Astrocyte of the spinal cord (primary cell): ENCODE data around the gene PLD5.

Source experiments
- DNase-seq: peaks from one replicate; pipeline ENCODE4 v3.0.0; 2011; ENCODE audit warnings: low read depth, low spot score
- H3K4me3 ChIP-seq: 2 replicates; pipeline ENCODE4 v1.5.1; 2011; ENCODE audit warnings: low read depth, mild to moderate bottlenecking, low read length, moderate library complexity
- in situ Hi-C: cut with HindIII; loops from 2 replicates; pipeline ENCODE4 v1.10.0; 2017; ENCODE audit warnings: low sequenced_read_pairs
- TF ChIP-seq, protein P1 (sequence below): IDR thresholded peaks from 2 replicates; pipeline ENCODE4 v1.5.1; 2012; ENCODE audit warnings: low read depth, mild to moderate bottlenecking, low read length, inconsistent platforms

Gene PLD5

DNA sequence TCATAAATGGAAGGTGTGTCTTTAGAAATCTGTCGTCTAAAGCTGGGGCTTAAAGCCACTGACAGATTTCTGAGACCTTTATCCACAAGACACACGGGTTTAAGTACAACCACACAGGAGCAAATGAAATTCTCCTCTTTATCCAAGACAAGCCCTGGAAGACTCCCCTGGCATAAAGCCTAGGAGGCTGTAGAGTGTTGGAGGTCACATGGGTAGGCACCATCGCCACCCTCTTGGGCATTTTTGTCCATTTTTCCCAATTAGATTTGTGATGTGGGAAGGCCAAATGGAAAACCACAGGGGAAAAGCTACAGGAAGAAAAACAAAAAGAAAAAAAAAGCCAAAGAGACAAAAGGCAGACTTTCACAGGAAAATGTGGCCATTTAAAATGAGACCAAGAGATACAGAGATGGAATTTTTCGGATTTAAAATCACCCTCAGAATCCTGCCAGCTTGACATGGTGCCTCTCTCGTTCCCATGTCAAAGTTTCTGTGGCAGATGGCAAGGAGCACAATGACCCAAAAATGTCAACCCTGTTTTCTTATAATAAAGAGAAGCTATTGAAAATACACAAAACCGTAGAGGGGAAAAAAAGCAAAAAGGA, 91.9 kb downstream of the PLD5 start:
- TF ChIP-seq, protein P1, sequence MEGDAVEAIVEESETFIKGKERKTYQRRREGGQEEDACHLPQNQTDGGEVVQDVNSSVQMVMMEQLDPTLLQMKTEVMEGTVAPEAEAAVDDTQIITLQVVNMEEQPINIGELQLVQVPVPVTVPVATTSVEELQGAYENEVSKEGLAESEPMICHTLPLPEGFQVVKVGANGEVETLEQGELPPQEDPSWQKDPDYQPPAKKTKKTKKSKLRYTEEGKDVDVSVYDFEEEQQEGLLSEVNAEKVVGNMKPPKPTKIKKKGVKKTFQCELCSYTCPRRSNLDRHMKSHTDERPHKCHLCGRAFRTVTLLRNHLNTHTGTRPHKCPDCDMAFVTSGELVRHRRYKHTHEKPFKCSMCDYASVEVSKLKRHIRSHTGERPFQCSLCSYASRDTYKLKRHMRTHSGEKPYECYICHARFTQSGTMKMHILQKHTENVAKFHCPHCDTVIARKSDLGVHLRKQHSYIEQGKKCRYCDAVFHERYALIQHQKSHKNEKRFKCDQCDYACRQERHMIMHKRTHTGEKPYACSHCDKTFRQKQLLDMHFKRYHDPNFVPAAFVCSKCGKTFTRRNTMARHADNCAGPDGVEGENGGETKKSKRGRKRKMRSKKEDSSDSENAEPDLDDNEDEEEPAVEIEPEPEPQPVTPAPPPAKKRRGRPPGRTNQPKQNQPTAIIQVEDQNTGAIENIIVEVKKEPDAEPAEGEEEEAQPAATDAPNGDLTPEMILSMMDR, result no peak
- H3K4me3 ChIP-seq, result no peak overlapping the region
- in situ Hi-C loops, result no loop called here
- no peak for DNase-seq

DNA sequence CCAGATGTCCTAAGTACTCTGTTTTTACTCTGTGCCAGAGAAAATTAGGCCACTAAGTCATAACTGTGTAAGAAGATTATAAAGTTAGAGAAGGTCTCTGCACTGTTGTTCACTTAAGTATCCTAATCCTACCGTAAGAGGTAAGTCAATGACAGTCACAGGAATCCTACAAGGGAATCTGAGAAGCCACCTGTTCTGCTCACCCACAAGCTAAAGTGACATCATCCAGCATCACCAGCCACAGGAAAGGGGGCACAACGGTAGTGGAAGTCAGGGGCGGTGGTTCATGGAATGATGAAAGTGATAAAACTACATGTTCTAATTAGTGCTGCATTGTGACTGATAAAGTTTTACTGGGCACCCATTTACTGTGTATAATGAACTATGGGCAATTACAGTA, 92.7 kb downstream of the PLD5 start:
- in situ Hi-C loops, result no loop called here
- TF ChIP-seq, protein P1, result no peak
- DNase-seq, result no peak
- H3K4me3 ChIP-seq, result no peak overlapping the region

DNA sequence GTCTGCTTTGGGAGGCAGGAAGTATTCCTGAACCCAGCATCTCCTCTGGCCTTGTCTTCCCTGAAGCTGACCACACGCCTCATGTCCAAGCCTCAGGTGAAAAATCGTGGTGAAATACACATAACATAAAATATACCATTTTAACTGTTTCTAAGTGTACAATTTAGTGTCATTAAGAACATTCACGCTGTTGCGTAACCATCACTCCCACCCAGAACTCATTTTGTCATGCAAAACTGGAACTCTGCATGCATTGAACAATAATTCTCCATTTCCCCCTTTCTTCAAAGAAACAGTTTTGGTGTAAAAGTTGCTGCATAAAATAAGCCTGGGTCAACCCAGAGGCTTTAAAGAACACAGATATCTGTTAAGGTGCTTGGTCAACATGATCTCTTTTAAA, 93.5 kb downstream of the PLD5 start:
- no peak for DNase-seq
- TF ChIP-seq, protein P1, result no peak
- in situ Hi-C loops, result no loop called here
- no peak overlapping the region for H3K4me3 ChIP-seq

DNA sequence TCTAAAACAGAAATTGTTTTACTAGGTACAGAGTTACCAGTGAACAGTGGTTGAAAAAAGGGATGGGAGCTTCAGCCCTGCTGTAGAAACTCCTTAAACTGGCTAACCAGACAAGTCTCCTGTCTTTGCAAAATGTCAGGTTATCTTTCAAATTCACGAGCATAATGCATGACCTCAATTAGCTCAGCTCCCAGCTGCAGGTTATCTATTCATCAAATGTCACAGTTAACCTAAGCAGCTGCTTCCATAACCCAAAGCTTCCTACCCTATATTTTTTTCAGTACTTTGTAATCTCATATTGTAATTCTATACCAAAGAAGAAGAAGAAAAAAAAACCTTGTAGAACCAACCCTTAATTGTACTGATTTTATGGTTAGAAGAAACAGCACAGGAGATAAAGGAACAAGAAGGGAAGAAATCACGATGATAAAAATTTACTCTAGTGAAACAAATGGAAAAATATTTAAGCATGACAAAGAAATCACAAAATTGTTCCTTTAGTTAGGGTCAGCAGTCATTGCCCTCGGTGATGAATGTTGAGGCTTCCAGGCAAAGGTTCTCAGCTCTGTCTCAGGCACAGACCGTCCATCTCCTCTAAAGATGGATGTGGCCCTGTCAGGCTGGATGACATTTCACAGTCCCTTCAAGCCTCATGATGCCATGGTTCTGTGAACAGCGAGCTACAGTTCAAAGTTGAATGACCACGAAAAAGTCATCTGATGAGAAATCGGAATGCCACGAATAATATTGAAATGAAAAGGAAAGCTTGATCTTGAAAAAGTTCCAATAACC, 95.9 kb downstream of the PLD5 start:
- H3K4me3 ChIP-seq, result no peak overlapping the region
- in situ Hi-C loops, result no loop called here
- DNase-seq, result no peak
- TF ChIP-seq, protein P1, result no peak

DNA sequence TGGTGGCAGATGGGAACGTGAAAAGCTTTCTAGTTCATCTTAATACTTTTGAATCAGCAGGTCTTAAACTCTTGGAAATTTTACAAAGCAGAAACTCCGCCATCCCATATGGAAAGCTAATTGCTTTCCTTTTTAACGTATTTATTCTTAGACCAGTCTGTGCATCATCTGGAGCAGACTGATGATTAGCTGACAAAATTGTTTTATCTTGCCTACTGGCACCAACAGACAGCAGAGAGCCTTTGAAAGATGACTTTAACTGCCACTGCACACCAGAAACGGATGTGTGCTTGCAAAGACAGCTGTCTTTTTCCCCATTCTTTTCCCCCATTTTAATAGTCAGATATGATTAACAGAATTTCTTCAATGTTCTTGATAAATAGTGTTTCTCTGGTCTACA, 97.0 kb downstream of the PLD5 start:
- TF ChIP-seq, protein P1, result no peak
- in situ Hi-C loops, result no loop called here
- DNase-seq, result no peak
- H3K4me3 ChIP-seq, result no peak overlapping the region

DNA sequence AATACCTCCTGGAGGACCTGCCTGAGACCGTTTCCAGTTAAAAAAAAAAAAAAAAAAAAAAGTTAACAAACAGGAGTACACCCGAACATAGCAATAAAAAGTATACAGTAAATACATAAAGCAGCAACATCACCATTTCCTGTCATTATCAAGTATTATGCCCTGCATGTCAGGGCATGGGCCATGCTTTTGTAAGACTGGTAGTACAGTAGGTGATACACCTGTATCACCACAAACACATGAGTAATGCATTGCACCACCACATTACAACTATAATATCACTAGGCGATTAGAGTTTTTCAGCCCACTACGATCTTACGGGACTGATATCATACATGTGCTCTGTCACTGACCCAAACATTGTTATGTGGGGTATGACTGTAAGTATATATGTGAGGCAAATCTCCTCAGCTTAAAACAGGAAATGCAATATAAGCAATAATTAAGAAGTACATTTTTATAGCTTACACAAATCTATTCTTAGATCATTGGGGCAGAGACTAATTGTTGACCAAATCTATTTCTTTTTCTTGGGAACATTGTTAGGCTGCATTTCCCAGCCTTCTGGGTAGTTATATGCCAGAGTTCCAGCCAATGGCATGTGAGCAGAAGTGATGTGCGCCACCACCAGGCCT, 98.1 kb downstream of the PLD5 start:
- no peak overlapping the region for H3K4me3 ChIP-seq
- in situ Hi-C loops, result no loop called here
- DNase-seq, result no peak
- TF ChIP-seq, protein P1, result no peak
